PC-3 (cell line): ENCODE data around the gene OR2AG1.

Experiments
- EZH2 ChIP-seq: fragments of 300-600 bp; sonication (generic); IDR thresholded peaks from one replicate; pipeline ENCODE4 v1.6.1; 2017; ENCODE audit warnings: antibody characterized with exemption, mild to moderate bottlenecking, low read length; ENCODE audit not compliant: unreplicated experiment
- EZH2phosphoT487 ChIP-seq: fragments of 300-600 bp; sonication (generic); IDR thresholded peaks from 2 replicates; pipeline ENCODE4 v1.6.1; 2018; ENCODE audit warnings: mild to moderate bottlenecking, antibody characterized with exemption, low read length, borderline replicate concordance
- TF ChIP-seq, protein P1 (sequence below): fragments of 300-600 bp; sonication (generic); conservative IDR thresholded peaks from 2 replicates; pipeline ENCODE4 v1.5.1; 2017; ENCODE audit warnings: antibody characterized with exemption, low read depth, mild to moderate bottlenecking, low read length

- TF ChIP-seq, protein P1, sequence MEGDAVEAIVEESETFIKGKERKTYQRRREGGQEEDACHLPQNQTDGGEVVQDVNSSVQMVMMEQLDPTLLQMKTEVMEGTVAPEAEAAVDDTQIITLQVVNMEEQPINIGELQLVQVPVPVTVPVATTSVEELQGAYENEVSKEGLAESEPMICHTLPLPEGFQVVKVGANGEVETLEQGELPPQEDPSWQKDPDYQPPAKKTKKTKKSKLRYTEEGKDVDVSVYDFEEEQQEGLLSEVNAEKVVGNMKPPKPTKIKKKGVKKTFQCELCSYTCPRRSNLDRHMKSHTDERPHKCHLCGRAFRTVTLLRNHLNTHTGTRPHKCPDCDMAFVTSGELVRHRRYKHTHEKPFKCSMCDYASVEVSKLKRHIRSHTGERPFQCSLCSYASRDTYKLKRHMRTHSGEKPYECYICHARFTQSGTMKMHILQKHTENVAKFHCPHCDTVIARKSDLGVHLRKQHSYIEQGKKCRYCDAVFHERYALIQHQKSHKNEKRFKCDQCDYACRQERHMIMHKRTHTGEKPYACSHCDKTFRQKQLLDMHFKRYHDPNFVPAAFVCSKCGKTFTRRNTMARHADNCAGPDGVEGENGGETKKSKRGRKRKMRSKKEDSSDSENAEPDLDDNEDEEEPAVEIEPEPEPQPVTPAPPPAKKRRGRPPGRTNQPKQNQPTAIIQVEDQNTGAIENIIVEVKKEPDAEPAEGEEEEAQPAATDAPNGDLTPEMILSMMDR: no peak
- TF ChIP-seq EZH2phosphoT487 (no peak), EZH2 (no peak)
These were observed 34.9 kb downstream of the OR2AG1 start for GRCh38 chr11:6817694-6818093.
